Kidney tubule cell (primary cell): Measurements from ENCODE around the gene LAMA3.

Experiments used
- DNase-seq: peaks from one replicate; pipeline ENCODE4 v3.0.0-alpha.2; 2018; ENCODE audit warnings: low spot score

LAMA3 gene

DNA sequence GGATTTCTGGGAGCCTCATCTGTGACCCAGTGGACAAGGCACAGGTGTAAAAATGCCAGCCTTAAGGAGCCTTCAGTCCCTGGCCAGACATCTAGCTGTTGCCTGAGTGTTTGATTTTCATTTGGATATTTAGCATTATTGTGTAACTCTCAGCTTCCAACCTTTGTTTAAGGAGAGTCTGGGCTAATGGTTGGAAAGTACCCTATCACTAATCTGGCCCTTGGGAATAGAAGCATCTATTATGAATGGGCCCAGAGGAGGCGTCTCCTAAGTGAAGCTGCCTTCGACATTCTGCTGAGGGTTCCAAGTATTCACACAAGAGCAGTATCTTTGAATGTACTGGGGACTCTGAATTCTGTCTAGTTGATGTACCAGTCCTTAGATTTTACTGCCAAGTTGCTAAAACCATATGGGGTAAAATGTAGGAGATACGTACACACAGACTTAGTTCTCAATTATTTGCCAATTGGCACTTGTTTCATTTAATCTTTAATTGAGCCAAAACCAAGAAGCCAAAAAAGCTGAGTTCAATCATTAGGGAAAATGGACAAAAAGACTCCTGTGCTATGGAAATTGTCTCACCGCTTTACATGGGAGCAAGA lies 19.3 kb upstream of the LAMA3 start:
- DNase-seq: no peak

DNA sequence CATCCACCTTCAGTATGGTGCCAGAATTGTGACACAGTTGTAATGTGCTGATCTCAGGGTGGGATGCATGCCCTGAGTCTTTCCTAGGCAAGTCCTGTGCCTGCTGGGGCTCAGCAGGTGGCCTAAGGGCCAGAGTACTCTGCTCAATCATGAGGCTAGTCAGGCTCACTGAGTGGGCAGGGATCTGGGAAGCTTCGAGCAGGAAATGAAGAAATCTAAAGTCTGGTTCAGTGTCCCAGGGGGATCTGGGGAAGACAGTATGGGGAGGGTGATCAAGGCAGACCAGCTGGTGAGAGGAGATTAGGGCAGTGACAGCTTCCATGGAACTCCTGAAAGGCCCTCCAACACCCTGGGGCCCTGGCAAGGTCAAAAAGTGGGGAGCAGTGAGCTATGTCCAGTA lies 17.7 kb upstream of the LAMA3 start:
- no peak for DNase-seq

DNA sequence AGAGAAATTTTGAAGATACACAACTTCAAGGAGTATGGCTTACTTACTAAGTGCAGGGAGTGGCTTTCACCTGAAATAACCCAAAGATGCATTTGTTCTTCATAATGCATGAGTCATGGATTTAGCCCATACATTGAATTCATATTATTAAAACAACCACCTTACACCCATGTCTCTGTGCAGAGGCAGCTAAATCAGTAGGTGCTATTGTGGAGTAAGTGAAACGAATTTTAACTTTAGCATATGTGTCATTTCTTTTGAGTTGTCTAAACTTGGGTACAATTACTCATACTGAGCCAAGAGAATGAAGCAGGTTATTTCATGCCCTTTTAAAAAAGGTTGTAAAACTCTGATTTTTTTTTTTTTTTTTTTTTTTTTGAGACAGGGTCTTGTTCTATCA lies 15.5 kb upstream of the LAMA3 start:
- no peak for DNase-seq

- DNase-seq: no peak
These were observed 14.0 kb upstream of the LAMA3 start for GRCh38 chr18:23675236-23675635.

DNA sequence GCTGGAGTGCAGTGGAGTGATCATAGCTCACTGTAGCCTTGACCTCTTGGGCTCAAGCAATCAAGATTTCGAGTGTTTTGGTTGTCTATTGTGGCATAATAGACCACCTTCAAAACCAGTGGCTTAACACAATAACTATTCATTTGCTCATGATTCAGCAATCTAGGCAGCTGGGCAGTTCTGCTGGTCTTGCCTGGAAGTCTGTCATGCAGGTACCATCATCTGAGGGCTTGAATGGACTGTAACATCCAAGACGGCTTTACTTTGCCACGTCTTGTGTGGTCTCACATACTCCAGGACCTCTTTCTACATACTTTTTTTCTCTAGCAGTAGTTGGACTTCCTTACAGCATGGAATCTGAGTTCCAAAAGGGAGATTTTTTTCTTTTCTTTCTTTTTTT lies 13.4 kb upstream of the LAMA3 start:
- DNase-seq: no peak

DNA sequence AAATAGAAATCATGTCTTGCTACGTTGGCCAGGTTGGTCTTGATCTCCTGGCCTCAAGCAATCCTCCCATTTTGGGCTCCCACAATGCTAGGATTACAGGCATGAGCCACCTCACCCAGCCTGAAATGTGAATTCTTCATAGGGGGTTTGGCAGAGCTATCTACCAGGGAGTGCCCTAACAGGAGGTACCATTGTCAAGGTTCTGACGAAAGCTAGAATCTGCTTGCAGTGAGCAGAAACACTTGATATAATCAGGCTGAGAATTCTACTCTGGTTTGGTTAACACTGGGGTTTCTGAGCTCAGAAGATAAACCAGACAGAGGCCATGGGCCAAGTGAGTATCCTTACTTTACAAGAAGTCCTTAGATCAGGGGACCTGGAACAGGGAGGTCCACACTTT lies 7.2 kb upstream of the LAMA3 start:
- DNase-seq: no peak

DNA sequence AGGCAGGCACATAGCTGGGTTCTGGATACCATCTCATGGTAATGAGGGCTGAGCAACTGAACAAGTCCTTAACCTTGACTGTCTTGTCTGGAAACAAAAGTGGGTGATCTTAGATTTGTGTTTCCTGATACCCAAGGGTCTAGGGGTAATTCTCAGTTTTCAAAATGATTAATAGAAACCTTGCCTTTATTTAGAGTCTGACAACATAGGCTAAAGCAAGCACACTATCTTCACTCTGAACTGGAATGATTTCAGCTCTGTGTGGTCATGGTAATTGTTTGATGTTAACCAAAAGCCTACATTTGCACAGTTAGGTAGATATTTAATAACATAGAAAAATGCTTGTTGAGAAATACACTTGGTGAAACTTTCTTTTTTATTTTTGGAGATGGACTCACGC lies 6.8 kb upstream of the LAMA3 start:
- no peak for DNase-seq

GRCh38 chr18:23683155-23683554 lies 6.1 kb upstream of the LAMA3 start:
- peak; percentile 59 for DNase-seq

DNA sequence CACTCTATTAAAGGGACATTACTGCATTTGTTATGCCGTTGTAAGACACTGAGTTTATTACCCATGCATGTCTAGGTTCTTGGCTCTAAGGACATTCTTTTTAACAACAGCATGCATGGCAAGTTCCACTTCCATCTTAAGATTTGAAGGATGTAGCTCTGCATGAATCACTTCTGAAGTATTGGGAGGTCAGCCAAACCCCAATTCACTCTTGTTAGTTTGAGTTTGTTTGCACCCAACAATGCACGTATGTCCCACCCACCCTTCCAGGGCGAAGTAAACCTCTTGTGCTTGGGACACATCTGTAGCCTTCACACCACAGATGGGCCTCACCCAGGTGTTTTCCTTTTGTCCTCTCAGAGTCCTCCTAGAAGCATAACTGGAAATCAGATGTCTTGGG lies 5.6 kb upstream of the LAMA3 start:
- DNase-seq: peak; percentile 66

DNA sequence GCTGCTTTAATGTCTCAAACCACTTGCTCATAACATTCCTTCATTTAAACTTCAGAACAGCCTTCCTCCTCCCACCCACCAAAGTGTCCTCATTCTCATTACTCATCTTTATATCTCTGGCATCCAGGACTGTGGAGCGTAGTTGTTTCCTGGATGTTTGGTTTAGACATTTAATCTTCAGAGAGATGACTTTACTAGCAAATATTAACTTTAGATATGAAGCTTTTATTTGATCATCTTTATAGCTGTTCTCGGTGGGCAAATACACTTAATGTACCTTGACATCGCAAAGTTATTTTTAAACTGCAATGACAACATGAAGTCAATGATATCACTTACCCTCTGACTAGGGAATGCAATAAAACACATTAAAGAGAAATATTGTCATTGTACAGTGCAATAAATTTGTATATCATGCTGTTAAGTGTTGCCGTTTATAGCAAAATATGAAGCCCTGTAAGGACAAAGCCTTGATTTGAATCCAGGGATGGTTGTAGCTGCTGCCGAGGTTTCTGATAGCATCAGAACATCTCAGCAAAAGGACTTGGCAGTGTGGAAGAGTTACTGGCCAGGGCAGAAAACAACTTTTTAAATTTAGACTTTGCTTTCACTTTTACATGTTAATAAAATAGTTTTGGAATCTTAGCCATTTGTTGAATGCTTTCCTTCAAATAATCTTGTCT lies 4.6 kb upstream of the LAMA3 start:
- DNase-seq: peak; percentile 91

DNA sequence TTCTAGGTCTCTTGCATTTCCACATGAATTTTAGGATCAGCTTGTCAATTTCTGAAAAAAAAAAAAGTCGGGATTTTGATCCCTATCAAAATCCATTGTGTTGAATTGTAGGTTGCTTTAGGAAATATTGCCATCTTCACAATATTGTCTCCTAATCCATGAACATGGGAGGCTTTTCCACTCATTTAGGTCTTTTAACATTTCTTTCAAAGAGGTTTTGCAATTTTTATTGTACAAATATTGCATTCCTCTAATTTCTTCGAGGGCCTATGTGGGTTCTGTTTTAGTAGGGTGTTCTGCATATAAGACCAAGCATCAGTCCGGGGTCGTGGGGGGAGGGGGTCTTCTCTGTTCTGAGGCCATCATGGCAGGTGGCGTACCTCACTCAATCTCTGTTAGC lies 725 bp upstream of the LAMA3 start:
- no peak for DNase-seq

- peak; percentile 27 for DNase-seq
These were observed 607 bp downstream of the LAMA3 start for GRCh38 chr18:23689616-23690504.

GRCh38 chr18:23690505-23691068 lies 1.3 kb downstream of the LAMA3 start:
- peak; percentile 36 for DNase-seq

- no peak for DNase-seq
These were observed 4.6 kb downstream of the LAMA3 start for GRCh38 chr18:23693846-23694245.

- no peak for DNase-seq
These were observed 5.6 kb downstream of the LAMA3 start for GRCh38 chr18:23694637-23695430.

GRCh38 chr18:23701017-23701416 lies 11.8 kb downstream of the LAMA3 start:
- no peak for DNase-seq

DNA sequence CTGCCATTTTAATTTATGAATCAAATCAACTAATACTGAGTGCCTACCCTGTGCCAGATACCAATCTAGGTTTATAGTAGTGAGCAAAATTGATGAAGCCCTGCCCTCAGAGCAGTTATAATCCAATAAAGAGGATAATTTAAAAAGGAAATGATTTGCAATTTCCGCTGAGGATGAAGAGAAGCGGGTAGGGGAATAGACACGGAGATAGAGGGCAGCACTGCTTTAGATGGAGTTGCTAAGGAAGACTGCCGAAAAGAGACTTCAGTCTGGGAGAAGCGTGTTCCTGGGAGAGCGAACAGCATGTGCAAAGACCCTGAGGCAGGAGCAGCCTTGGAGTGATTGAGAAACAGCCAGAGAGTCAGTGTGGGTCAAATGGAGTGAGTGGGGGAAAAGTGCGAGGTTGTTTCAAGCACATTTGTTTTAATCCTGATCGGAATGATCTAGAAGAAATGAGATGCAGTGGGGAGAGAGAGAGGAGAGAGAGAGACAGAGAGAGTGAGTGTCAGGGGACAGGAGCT lies 12.4 kb downstream of the LAMA3 start:
- no peak for DNase-seq

GRCh38 chr18:23702606-23703005 lies 13.4 kb downstream of the LAMA3 start:
- DNase-seq: no peak

DNA sequence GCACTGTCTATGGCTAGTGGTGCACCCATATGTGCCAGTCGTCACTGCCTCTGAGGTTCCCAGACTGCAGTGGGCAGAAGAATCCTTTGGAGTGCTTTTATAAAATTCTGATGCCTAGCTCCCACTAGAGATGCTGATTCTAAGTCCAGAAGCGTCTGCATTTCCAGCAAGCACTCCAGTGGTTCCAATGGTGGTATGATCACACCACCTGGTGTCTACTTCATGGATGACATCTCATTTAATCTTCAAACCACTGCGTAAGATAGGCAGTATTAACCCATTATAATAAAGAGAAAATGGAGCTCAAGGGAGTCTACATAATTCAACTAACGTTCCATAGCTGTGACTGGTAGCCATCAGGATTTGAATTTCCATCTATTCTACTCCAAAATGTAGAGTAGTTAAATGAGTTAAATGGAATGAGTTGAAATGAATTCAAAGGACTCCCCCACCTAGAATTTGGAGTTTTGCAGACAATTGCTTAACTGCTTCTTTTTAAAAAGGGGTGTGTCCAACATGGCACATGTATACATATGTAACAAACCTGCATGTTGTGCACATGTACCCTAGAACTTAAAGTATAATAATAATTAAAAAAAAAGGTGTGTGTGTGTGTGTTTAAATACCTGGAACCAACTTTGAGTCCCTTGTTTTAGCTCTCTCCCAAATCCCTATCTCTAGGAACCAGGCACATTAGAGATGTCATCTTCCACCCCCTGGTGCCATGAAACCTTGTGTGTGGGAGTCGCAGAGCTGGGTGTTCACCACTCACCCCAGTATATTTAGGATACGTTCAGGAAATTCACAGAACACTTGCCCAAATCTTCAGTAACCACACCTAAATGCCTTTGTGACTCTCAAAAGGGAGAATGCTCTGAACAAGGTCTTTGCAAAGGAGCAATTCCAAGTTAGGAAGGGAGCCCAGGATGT lies 14.1 kb downstream of the LAMA3 start:
- DNase-seq: peak; percentile 73

DNA sequence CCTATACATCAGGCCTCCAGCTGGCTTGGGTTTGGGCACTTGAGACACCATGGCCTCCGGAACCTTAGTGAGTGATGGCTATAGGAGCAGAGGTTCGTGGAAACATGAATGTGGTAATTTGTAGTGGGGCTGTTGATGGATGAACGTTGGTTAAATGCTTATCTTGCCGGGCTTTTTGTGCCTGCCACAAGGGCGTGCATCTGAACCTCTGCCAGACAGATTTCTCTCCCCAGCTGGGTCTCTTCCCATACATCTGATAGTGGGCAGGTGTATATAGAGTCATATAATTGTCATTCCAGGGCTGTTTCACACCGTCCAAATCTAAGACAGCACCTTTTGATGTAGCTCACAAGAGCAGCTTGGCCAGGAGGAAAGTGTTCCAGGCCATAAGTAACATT lies 14.7 kb downstream of the LAMA3 start:
- DNase-seq: no peak

GRCh38 chr18:23704806-23705205 lies 15.6 kb downstream of the LAMA3 start:
- no peak for DNase-seq
